Right atrium auricular region (tissue), 2 donors: ENCODE measurements around the gene SLC9A3. TPM values are rescaled to one million over a fixed set of nuclear protein-coding genes. Genes with fewer than 3 reads are reported as not detected.

Experiments
- DNase-seq: peaks from one replicate; pipeline ENCODE4 v3.0.0-alpha.2; 2019; ENCODE audit warnings: low spot score
- H3K27ac ChIP-seq, 2 donors: fragments of 200-600 bp; sonication (generic); 1 replicate in 1 of 2; 2 replicates in 1 of 2; pipeline ENCODE4 v1.5.1; 2016 to 2019
- H3K27me3 ChIP-seq, 2 donors: fragments of 200-600 bp; sonication (generic); one replicate each; pipeline versions ENCODE4 v1.5.1 to v1.6.0; 2017 to 2019
- H3K36me3 ChIP-seq: fragments of 200-600 bp; sonication (generic); one replicate; pipeline ENCODE4 v1.5.1; 2016
- H3K4me1 ChIP-seq, 2 donors: fragments of 200-600 bp; sonication (generic); one replicate each; pipeline versions ENCODE4 v1.5.1 to v1.6.0; 2017 to 2019
- H3K4me3 ChIP-seq, 2 donors: fragments of 200-600 bp; sonication (generic); 1 replicate in 1 of 2; 2 replicates in 1 of 2; pipeline ENCODE4 v1.5.1; 2017 to 2019; ENCODE audit warnings: mild to moderate bottlenecking in 1 of 2, moderate library complexity in 1 of 2
- H3K9me3 ChIP-seq, 2 donors: fragments of 200-600 bp; sonication (generic); one replicate each; pipeline ENCODE4 v1.5.1; 2019
- microRNA-seq, 2 donors: library from miRNA; unstranded; fragments of <30 nt; microRNA quantifications; one replicate each; pipeline ENCODE4, GENCODE V29; 2016 to 2017; ENCODE audit warnings: borderline number of aligned reads in 2 of 2, borderline replicate concordance in 1 of 2
- total RNA-seq, 2 donors: library from RNA; depleted of rRNA; stranded (reverse); fragments of >200 nt; gene quantifications; one replicate each; pipeline ENCODE4 v1.1.0, GENCODE V29; 2016
- TF ChIP-seq, protein P1 (sequence below), 2 donors: fragments of 200-600 bp; sonication (generic); IDR thresholded peaks; one replicate each; pipeline ENCODE4 v1.5.1; 2019; ENCODE audit warnings: antibody characterized with exemption in 2 of 2

SLC9A3 gene
- total RNA-seq, 2 donors from 2014 or later, result 1.8 to 2.3 TPM

DNA sequence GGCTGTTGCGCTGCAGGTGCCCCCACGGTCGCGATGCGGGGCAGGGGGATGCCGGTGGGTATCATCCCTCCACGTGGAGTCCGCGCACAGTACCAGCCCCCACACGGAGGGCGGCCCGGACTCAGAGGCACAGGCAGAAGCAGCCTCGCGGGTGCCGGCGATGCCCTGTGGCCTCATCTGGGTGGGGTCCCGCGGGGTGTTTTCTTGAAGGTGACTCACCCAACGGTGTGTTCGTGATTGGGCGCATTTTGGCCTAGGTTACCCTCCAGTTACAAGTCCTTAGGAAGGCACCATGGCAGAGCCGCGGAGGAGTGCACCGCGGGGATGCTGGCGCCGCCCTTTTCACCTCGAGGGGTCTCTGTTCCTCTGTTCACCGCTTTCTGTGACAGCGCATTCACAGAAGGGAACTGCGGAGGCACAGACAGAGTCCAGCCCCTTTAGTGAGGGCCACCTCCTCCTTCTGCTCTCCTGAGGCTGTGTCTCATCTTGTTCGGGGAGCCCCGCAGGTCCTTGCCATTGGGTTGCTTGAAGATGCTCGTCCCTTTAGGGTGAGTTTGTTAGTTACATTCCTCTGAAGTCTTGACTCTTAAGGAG lies 102.9 kb downstream of the SLC9A3 start:
- Histone ChIP-seq H3K4me1 (no peaks in the 10 kb centered on the region), H3K4me3 (no peak overlapping the region), H3K27me3 (no peaks in the 10 kb centered on the region), H3K9me3 (no peaks in the 10 kb centered on the region), H3K36me3 (no peaks in the 10 kb centered on the region), H3K27ac (no peak overlapping the region)
- TF ChIP-seq, protein P1, sequence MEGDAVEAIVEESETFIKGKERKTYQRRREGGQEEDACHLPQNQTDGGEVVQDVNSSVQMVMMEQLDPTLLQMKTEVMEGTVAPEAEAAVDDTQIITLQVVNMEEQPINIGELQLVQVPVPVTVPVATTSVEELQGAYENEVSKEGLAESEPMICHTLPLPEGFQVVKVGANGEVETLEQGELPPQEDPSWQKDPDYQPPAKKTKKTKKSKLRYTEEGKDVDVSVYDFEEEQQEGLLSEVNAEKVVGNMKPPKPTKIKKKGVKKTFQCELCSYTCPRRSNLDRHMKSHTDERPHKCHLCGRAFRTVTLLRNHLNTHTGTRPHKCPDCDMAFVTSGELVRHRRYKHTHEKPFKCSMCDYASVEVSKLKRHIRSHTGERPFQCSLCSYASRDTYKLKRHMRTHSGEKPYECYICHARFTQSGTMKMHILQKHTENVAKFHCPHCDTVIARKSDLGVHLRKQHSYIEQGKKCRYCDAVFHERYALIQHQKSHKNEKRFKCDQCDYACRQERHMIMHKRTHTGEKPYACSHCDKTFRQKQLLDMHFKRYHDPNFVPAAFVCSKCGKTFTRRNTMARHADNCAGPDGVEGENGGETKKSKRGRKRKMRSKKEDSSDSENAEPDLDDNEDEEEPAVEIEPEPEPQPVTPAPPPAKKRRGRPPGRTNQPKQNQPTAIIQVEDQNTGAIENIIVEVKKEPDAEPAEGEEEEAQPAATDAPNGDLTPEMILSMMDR (IDR thresholded peaks at IDR 0.05), result no peak
- DNase-seq, result no peak

DNA sequence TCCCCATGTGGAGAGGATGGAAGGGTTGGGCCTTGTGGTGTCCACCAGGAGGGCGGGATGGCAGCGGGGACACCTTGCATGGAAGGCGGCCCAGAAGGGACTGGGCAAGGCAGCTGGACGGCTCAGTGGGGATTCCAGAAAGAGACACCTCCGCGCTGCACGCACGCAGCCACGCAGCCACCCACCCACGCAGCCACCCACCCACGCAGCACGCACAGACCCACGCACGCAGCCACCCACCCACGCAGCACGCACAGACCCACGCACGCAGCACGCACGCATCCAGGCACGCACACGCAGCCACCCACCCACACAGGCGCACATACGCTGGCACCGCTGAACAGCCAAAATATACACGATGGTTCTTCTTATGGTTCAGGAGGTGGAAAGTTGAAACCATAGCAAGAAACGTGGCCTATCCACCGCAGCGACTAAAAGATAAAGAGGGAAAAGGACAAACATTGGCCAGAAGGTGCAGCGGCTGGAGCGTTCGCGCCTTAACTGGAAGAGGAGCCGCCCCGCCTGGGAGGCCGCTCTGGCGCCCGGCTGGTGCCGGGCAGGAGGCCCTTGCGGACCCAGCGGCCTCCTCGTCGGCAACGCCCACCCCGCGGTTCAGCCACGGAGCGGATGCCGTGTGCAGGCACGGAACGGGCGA lies 103.5 kb downstream of the SLC9A3 start:
- no peak overlapping the region for H3K4me3 ChIP-seq
- H3K4me1 ChIP-seq, result peaks cover 0 to 5% of the 10 kb centered on the region in 2 donors
- H3K36me3 ChIP-seq, result no peaks in the 10 kb centered on the region
- TF ChIP-seq, protein P1 (IDR thresholded peaks at IDR 0.05), result no peak
- no peak for DNase-seq
- no peaks in the 10 kb centered on the region for H3K9me3 ChIP-seq
- H3K27me3 ChIP-seq, result no peaks in the 10 kb centered on the region
- no peak overlapping the region for H3K27ac ChIP-seq

Small RNA genes lying within 50 kb of the gene (microRNA-seq; reads per million reads assigned to microRNA genes)
- gene MIR4456, result 0 reads per million in 2 donors

Other genes starting within 250 kb of the SLC9A3 start
- under 1 TPM; 0.12 to 0.30 TPM for gene AHRR, start 202.7 kb downstream of the SLC9A3 start, total RNA-seq
- 10 to 100 TPM; 34.7 to 40.7 TPM for gene EXOC3, start 81.3 kb downstream of the SLC9A3 start, total RNA-seq
- gene CEP72, start 87.9 kb upstream of the SLC9A3 start, total RNA-seq, result 1 to 10 TPM in 1 of 2 donors, under 1 TPM in 1; 0.41 to 1.0 TPM
- gene TPPP, start 168.9 kb upstream of the SLC9A3 start, total RNA-seq, result 10 to 100 TPM; 12.2 to 15.7 TPM